ENCODE measurements around the gene SPAAR. TPM values are rescaled to one million over a fixed set of nuclear protein-coding genes. Genes with fewer than 3 reads are reported as not detected.

The SPAAR gene
- total RNA-seq, 1 experiment from 2014 or later: not detected

DNA sequence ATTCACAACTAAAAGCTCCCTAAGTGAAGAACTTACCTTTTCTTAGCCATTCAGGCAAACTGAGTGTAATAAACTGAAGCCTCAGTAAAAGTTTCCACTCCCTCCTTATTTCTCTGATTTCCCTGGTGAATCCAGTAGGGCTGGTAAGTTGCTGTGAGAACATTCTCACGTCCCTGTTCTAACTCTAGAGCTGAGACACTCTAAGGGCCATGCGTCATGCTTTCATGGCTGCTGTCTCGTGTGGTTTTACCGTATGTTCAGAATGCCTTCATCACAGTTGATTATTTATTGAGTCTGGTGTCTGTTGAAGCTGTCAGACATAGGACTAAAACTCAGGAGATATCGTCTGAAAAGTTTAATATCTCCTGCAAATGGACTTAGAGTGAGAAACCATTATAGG is 47.4 kb downstream of the SPAAR start:
- CTCF ChIA-PET: interaction anchor here (0.7 to 3.0 kb wide), 4 partner anchors 52 to 142 kb away, joined by 5 to 25 read pairs (median 6); no protein-coding TSS in a partner anchor
- BruUV-seq (replicated peaks): no TSS peak
- DNase-seq (ENCODE audit: low read depth, low spot score) (no peak), ATAC-seq (no peak)
- intact Hi-C loops (cut with micrococcal nuclease; ENCODE audit: unreplicated experiment): no loop called here
- Histone ChIP-seq H3K4me1 (ENCODE audit: control insufficient read depth, insufficient read depth, low read length) (no peaks in the 10 kb centered on the region), H3K27ac (ENCODE audit: low read length) (no peak overlapping the region), H3K9me3 (ENCODE audit: control insufficient read depth, insufficient read depth, low read depth, low read length) (no peaks in the 10 kb centered on the region), H3K36me3 (ENCODE audit: control insufficient read depth, insufficient read depth, low read length) (no peaks in the 10 kb centered on the region), H3K4me3 (ENCODE audit: low read depth in 2 of 2, low read length in 2 of 2) (no peak overlapping the region), H3K27me3 (ENCODE audit: control insufficient read depth, insufficient read depth, low read length) (peaks cover 18% of the 10 kb centered on the region)
- TF ChIP-seq SIN3A (IDR thresholded peaks at IDR 0.05; ENCODE audit: borderline replicate concordance, insufficient read depth, low read depth, low read length) (no peak), POLR2AphosphoS5 (IDR thresholded peaks at IDR 0.05; ENCODE audit: low read depth, low read length) (no peak), TCF7L2 (IDR thresholded peaks at IDR 0.05; ENCODE audit: low read depth, low read length) (no peak)
- TF ChIP-seq, protein P1, sequence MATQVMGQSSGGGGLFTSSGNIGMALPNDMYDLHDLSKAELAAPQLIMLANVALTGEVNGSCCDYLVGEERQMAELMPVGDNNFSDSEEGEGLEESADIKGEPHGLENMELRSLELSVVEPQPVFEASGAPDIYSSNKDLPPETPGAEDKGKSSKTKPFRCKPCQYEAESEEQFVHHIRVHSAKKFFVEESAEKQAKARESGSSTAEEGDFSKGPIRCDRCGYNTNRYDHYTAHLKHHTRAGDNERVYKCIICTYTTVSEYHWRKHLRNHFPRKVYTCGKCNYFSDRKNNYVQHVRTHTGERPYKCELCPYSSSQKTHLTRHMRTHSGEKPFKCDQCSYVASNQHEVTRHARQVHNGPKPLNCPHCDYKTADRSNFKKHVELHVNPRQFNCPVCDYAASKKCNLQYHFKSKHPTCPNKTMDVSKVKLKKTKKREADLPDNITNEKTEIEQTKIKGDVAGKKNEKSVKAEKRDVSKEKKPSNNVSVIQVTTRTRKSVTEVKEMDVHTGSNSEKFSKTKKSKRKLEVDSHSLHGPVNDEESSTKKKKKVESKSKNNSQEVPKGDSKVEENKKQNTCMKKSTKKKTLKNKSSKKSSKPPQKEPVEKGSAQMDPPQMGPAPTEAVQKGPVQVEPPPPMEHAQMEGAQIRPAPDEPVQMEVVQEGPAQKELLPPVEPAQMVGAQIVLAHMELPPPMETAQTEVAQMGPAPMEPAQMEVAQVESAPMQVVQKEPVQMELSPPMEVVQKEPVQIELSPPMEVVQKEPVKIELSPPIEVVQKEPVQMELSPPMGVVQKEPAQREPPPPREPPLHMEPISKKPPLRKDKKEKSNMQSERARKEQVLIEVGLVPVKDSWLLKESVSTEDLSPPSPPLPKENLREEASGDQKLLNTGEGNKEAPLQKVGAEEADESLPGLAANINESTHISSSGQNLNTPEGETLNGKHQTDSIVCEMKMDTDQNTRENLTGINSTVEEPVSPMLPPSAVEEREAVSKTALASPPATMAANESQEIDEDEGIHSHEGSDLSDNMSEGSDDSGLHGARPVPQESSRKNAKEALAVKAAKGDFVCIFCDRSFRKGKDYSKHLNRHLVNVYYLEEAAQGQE (IDR thresholded peaks at IDR 0.05; ENCODE audit: insufficient read depth in 1 of 2, low read depth in 2 of 2, low read length in 1 of 2): no peak
- TF ChIP-seq, protein P2, sequence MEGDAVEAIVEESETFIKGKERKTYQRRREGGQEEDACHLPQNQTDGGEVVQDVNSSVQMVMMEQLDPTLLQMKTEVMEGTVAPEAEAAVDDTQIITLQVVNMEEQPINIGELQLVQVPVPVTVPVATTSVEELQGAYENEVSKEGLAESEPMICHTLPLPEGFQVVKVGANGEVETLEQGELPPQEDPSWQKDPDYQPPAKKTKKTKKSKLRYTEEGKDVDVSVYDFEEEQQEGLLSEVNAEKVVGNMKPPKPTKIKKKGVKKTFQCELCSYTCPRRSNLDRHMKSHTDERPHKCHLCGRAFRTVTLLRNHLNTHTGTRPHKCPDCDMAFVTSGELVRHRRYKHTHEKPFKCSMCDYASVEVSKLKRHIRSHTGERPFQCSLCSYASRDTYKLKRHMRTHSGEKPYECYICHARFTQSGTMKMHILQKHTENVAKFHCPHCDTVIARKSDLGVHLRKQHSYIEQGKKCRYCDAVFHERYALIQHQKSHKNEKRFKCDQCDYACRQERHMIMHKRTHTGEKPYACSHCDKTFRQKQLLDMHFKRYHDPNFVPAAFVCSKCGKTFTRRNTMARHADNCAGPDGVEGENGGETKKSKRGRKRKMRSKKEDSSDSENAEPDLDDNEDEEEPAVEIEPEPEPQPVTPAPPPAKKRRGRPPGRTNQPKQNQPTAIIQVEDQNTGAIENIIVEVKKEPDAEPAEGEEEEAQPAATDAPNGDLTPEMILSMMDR (IDR thresholded peaks at IDR 0.05): no peak
- in situ Hi-C loops (cut with HindIII; ENCODE audit: low pct_unique_long_range_greater_than_20kb, low sequenced_read_pairs): no loop called here
- POLR2A ChIA-PET: no interaction called here

DNA sequence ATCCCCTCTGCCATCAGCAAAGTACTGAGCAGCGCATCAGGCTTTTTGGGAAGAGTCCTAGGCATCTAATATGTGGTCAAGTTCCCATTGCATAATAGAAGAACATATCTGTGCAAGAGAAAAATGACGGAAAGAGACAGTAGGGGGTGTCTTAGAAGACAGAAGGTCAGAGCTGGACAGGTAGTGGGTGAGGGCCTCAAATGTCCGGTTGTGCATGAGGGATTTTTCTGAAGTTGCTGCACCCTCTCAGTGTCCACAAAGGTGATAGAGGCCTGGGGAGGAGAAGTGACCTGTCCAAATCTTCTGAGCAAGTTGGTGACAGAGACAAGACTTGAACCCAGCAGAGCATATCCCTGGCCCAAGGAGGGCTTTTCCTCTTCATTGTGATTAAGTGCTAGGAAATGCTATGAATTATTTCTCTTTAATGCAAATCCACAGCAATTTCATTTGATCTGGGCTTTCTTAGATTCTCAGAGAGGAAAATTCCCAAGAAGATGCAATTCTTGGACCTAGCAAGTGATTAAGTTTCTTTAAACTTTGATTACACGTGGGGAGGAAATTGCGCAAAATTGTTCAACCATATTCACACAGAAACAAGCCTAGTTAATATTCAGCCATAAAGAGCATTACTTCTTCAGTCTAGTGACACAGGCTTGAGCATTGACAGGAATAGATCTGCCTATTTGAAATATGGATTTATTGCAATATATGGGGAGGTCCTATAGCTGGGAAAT is 49.0 kb downstream of the SPAAR start, which contains the start of gene OR2S2:
Gene OR2S2 (minus strand): TSS at position 51 of the 734 bp plus-strand sequence. CDS start 56 bp downstream, outside the sequence.
- POLR2A ChIA-PET: no interaction called here
- H3K27me3 ChIP-seq (ENCODE audit: control insufficient read depth, insufficient read depth, low read length): peaks cover 16% of the 10 kb centered on the region
- DNase-seq (ENCODE audit: low read depth, low spot score): no peak
- H3K4me3 ChIP-seq (ENCODE audit: low read depth in 2 of 2, low read length in 2 of 2): no peak within 1 kb of the TSS
- TF ChIP-seq POLR2AphosphoS5 (IDR thresholded peaks at IDR 0.05; ENCODE audit: low read depth, low read length): no peak
- TF ChIP-seq TCF7L2 (IDR thresholded peaks at IDR 0.05; ENCODE audit: low read depth, low read length): no peak
- TF ChIP-seq, protein P2 (IDR thresholded peaks at IDR 0.05): no peak
- TF ChIP-seq SIN3A (IDR thresholded peaks at IDR 0.05; ENCODE audit: borderline replicate concordance, insufficient read depth, low read depth, low read length): no peak
- TF ChIP-seq, protein P1 (IDR thresholded peaks at IDR 0.05; ENCODE audit: insufficient read depth in 1 of 2, low read depth in 2 of 2, low read length in 1 of 2): no peak
- no peaks in the 10 kb centered on the region for H3K4me1 ChIP-seq (ENCODE audit: control insufficient read depth, insufficient read depth, low read length)
- H3K9me3 ChIP-seq (ENCODE audit: control insufficient read depth, insufficient read depth, low read depth, low read length): no peaks in the 10 kb centered on the region
- no peak within 1 kb of the TSS for H3K27ac ChIP-seq (ENCODE audit: low read length)
- intact Hi-C loops (cut with micrococcal nuclease; ENCODE audit: unreplicated experiment) (no loop called here), in situ Hi-C loops (cut with HindIII; ENCODE audit: low pct_unique_long_range_greater_than_20kb, low sequenced_read_pairs) (no loop called here)
- no TSS peak for BruUV-seq (replicated peaks)
- no peaks in the 10 kb centered on the region for H3K36me3 ChIP-seq (ENCODE audit: control insufficient read depth, insufficient read depth, low read length)
- CTCF ChIA-PET: interaction anchor here (1.0 to 1.1 kb wide), 2 partner anchors 13 to 65 kb away, joined by 3 to 4 read pairs; no protein-coding TSS in a partner anchor
- ATAC-seq: no peak

Measured in Panc1 (cell line).